Measurements from ENCODE around the gene TACC2.

DNA sequence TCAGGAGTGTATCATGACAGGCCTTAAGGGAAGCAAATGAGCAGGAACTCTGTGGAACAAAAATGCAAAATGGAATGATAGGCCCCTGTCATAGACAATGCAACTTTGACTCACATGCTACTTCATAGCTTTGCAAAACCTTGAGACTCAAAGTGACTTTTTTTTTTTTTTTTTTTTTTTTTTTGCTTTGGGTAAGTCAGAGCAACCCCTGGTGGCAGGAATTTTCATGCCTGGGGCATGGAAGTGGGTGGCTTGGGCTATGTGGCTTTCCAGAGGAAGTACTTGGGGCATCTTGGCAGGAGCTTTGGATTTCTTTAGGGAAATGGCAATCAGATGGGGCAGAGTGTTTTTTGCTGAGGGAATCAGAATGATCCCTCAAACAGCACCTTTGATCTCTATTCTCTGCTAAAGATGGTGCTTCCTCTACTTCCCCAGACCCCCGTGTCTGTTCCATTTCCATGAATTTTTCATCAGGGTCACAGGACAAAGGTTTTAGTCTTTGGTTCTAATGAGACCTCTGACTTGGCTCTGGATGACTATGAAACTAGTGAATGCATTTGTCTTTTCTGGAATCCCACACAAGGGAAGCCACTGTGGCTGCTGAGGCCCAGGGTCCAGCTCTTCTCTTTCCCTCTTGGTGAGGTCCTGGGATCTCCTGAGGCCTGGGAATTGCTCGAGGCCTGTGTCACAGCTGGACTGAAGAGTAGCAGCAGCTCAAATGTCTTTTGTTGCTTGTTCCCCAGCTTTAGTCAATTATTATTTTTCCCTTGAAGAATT is 62.8 kb downstream of the TACC2 start:
- TF ChIP-seq POLR2A (IDR thresholded peaks at IDR 0.05; ENCODE audit: low read length) = no peak
- no peak for TF ChIP-seq GATA1 (IDR thresholded peaks at IDR 0.05; ENCODE audit: low read depth, low read length)
